Measurements from ENCODE around the gene EHD2. TPM values are rescaled to one million over a fixed set of nuclear protein-coding genes. Genes with fewer than 3 reads are reported as not detected.
"Not testable (repeated sequence)": the region's sequence is repeated elsewhere in the genome, so short reads cannot be mapped to it uniquely, and the experiment has no call there.

The EHD2 gene
- total RNA-seq, 1 experiment from 2014 or later: 1.0 TPM

GRCh38 chr19:47741544-47742140 lies 28.4 kb downstream of the EHD2 start:
- DNase-seq (ENCODE audit: extremely low read depth, low read depth): no peak

- DNase-seq (ENCODE audit: extremely low read depth, low read depth): no peak
Measured at GRCh38 chr19:47742634-47743033, 29.4 kb downstream of the EHD2 start.

DNA sequence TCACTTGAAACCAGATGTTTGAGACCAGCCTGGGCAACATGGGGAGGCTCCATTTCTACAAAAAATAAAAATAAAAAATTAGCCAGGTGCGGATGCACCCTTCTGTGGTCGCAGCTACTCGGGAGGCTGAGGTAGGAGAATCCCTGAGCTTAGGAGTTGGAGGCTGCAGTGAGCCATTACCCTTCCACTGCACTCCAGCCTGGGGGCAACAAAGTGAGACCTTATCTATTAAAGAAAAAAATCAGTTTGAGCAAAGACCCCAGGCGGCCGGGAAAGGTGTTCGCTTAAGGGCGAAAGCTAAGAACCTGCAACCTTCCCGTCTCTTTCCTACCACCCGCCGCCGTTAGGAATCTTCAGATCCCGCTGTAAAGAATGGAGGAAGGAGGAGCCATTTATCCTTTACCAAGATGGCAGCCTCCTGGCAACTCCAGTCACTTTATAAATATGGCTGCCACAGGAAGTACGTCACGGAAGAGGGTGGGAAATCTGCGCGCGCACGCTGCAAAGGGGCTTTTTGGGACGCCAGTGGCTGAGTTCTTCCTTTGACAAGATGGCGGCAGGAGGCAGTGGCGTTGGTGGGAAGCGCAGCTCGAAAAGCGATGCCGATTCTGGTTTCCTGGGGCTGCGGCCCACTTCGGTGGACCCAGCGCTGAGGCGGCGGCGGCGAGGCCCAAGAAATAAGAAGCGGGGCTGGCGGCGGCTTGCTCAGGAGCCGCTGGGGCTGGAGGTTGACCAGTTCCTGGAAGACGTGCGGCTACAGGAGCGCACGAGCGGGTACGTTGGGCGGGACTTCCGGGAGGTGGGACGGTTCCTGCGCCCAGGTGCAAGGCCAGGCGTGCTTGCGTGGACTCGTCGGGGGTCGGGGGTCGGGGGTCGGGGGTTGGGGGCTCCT lies 32.0 kb downstream of the EHD2 start, which contains the start of gene NOP53:
Gene NOP53 (plus strand): TSS at position 537 of the 892 bp plus-strand sequence. CDS start 14 bp downstream, at position 551.
- peak; percentile 93 for DNase-seq (ENCODE audit: extremely low read depth, low read depth)

- DNase-seq (ENCODE audit: extremely low read depth, low read depth): not testable (repeated sequence)
Measured at GRCh38 chr19:47746129-47746528, 32.9 kb downstream of the EHD2 start.

DNA sequence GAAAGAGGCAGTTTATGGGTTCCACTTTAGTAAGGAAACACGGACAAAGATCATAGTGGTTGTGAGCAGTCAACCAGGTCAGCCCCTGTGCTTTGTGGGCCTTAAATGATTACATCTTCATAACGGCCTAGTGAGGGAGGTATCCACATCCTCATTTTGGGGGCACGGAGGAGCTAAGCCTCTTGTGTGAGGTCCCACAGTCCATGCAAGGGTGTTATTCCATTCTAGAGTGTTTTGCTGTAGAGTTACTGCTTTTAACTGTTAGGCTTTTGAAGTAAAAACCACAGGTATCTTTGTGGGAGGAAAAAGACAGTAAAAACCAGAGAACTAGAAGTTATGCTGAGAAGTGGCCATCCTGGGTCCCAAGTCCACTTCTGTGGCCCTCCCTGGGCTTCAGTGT lies 36.1 kb downstream of the EHD2 start:
- DNase-seq (ENCODE audit: extremely low read depth, low read depth): no peak

DNA sequence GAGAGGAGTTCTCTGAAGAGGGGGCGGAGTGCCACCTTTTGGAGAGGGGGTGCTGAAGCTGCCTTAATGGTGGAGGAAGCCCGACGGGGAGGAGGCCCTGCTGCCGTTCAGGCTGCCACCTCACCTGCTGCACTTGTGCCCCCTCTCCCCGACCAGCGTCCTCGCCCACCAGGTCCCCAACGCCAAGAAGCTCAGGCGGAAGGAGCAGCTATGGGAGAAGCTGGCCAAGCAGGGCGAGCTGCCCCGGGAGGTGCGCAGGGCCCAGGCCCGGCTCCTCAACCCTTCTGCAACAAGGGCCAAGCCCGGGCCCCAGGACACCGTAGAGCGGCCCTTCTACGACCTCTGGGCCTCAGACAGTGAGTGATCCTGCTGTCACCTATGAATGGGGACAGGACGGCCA lies 37.5 kb downstream of the EHD2 start:
- no peak for DNase-seq (ENCODE audit: extremely low read depth, low read depth)

DNA sequence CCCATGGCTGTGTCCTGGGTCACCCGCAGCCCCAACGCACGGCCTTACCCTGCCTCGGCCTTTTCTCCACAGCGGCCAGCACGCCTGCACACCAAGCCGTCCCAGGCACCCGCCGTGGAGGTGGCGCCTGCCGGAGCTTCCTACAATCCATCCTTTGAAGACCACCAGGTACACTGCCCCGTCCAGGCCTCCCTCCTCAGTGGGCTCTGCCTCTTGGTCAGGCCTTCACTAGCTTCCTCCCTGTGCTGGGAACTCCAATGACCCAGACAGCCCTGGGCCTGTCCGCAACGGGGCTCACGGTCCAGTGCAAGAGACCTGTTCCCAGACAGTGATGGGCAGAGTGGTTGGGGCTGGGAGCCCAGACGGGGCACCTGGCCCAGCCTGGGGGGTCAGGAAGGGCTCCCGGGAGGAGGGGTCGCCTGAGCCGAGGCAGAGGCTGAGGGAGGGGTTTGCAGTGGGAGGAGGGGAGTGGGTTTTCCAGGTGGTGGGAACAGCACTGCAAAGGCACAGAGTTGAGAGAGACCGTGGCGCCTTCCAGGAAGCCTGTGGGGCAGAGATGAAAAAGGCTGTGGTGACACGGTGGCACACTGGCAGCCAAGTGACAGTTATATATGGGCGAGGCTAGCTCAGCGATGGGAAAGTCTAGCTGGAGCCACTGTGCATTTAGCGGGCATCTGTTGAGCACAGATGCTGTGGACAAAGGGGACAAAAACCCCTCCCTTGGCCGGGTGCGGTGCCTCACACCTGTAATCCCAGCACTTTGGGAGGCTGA lies 39.4 kb downstream of the EHD2 start:
- no peak for DNase-seq (ENCODE audit: extremely low read depth, low read depth)

- DNase-seq (ENCODE audit: extremely low read depth, low read depth): no peak
Measured at GRCh38 chr19:47754206-47755064, 41.2 kb downstream of the EHD2 start.

GRCh38 chr19:47755065-47755761 lies 42.0 kb downstream of the EHD2 start:
- DNase-seq (ENCODE audit: extremely low read depth, low read depth): no peak

DNA sequence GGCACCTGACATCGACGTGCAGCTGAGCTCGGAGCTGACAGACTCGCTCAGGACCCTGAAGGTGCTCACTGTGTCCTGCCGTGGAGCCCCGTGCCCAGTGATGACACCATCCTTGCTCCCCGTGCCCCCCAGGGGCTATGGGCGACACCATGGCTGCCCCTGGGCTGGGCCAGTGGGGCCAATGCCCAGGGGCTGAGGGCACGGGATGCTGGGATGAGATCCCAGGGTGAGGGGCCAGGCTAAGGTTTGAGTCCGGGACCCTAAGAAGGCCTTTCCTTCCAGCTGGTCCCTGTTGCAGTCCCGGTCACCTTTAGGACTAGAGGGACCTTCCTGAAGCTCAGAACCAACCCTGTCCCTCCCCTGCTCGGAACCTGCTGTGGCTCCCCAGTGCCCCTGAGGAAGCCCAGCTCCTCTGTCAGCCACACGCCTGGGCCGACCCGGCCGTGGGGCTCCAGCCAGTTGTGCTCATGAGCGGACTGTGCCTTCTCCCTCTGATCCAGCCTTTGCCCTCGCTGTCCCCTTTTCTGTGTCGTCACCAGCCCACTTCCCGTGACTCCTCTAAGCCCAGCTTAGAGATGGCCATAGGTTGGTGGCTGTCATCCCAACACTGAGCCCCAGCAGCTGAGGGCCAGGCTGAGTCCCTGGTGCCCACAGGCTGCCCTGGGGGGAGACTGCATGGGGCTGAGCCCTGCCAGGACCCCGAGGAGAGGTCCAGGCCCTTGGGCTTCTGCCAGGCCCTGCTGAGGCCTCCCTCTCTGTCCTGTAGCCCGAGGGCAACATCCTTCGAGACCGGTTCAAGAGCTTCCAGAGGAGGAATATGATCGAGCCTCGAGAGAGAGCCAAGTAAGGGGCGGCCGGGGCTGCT lies 42.8 kb downstream of the EHD2 start:
- no peak for DNase-seq (ENCODE audit: extremely low read depth, low read depth)

DNA sequence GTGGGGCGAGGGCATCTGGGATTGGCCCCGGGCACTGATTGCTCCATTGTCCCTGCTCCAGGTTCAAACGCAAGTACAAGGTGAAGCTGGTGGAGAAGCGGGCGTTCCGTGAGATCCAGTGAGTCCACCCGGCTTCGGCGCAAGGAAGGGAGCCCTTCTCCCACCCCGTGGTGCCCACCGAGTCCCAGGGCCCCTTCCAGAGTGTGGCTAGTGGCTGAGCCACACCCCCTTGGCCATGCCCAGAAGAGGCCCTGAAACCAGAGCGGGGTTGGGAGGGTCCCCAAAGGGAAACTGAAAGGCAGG lies 43.4 kb downstream of the EHD2 start:
- DNase-seq (ENCODE audit: extremely low read depth, low read depth): no peak

DNA sequence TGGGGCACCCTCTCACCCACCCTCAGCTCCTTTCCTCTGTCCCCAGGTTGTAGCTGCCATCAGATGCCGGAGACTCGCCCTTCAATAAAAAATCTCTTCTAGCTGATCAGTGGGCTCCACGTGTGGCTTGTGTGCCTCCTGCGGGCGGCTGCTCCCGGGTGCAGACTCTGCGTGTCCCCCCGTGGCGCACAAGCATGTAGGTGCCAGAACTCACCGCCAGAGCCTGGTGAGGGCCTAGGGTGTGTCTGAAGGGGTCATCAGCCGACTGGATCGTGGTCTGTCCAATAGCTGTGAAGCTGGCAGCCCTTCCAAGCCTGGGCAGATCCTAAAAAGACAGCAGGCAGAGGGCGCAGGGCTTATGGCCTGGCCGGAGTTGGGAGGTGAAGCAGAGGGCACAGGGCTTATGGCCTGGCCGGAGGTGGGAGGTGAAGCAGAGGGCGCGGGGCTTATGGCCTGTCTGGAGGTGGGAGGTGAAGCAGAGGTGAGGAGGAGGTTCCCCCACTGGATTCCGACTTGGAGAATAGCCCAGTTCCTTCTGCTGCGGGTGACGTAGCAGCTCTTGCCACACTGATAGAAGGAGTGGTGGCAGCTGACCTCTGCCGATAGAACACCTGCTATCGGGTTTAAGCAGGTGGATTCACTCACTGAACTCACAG lies 43.9 kb downstream of the EHD2 start:
- DNase-seq (ENCODE audit: extremely low read depth, low read depth): no peak

GRCh38 chr19:47757617-47758442 lies 44.6 kb downstream of the EHD2 start:
- DNase-seq (ENCODE audit: extremely low read depth, low read depth): no peak

GRCh38 chr19:47758443-47758804 lies 45.2 kb downstream of the EHD2 start:
- DNase-seq (ENCODE audit: extremely low read depth, low read depth): no peak

DNA sequence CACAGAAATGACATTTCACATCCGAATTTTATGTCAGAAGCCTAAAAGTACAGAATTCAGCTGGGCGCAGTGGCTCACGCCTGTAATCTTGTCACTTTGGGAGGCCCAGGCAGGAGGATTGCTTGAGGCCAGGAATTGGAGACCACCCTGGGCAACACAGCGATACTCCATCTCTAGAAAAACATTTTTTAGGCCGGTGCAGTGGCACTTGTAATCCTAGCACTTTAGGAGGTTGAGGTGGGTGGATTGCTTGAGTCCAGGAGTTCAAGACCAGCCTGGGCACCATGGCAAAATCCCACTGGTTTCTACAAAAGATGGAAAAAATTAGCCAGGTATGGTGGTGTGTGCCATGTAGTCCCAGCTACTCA lies 47.4 kb downstream of the EHD2 start:
- no peak for DNase-seq (ENCODE audit: extremely low read depth, low read depth)

GRCh38 chr19:47761566-47761965 lies 48.3 kb downstream of the EHD2 start:
- no peak for DNase-seq (ENCODE audit: extremely low read depth, low read depth)

- DNase-seq (ENCODE audit: extremely low read depth, low read depth): no peak
Measured at GRCh38 chr19:47762151-47762550, 48.9 kb downstream of the EHD2 start.

All from NCI-H460 (cell line).